ENCODE data around the gene RNF180.

DNA sequence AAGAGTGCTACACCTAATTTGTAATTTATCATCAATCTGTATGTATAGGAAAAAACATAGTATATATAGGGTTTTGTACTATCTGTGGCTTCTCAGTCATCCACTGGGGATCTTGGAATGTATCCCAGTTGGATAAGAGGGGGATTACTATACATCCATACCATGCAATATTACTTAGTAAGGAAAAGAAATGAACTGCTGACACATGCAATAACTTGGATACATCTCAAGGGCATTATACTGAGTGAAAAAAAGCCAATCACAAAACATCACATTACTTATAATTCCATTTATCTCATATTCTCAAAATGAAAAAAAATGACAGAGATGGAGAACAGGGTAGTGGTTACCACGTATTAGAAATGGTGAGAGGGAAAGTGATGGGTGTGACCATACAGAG is 231.9 kb downstream of the RNF180 start:
- TF ChIP-seq, protein P1, sequence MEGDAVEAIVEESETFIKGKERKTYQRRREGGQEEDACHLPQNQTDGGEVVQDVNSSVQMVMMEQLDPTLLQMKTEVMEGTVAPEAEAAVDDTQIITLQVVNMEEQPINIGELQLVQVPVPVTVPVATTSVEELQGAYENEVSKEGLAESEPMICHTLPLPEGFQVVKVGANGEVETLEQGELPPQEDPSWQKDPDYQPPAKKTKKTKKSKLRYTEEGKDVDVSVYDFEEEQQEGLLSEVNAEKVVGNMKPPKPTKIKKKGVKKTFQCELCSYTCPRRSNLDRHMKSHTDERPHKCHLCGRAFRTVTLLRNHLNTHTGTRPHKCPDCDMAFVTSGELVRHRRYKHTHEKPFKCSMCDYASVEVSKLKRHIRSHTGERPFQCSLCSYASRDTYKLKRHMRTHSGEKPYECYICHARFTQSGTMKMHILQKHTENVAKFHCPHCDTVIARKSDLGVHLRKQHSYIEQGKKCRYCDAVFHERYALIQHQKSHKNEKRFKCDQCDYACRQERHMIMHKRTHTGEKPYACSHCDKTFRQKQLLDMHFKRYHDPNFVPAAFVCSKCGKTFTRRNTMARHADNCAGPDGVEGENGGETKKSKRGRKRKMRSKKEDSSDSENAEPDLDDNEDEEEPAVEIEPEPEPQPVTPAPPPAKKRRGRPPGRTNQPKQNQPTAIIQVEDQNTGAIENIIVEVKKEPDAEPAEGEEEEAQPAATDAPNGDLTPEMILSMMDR (IDR thresholded peaks at IDR 0.05; ENCODE audit: low read length): no peak
- TF ChIP-seq EZH2 (IDR thresholded peaks at IDR 0.05; ENCODE audit: borderline replicate concordance, low read length): no peak
